WTC11 (cell line): ENCODE data around the gene RAB13. TPM values are rescaled to one million over a fixed set of nuclear protein-coding genes. Genes with fewer than 3 reads are reported as not detected.
A peak's percentile ranks its signal among the peaks of the same experiment; 100 is the strongest.

Experiments used
- ATF2 ChIP-seq: sonication (generic); formaldehyde crosslinking; IDR thresholded peaks from 2 replicates; pipeline ENCODE4 v1.8.1; 2022; ENCODE audit warnings: low read depth, missing genetic modification reagents, borderline replicate concordance
- CREB1 ChIP-seq: sonication (generic); formaldehyde crosslinking; IDR thresholded peaks from 2 replicates; pipeline ENCODE4 v1.8.0; 2023; ENCODE audit warnings: mild to moderate bottlenecking, missing genetic modification reagents
- E2F1 ChIP-seq: sonication (generic); formaldehyde crosslinking; IDR thresholded peaks from 2 replicates; pipeline ENCODE4 v1.8.0; 2022; ENCODE audit warnings: mild to moderate bottlenecking, missing genetic modification reagents
- E2F4 ChIP-seq: sonication (generic); formaldehyde crosslinking; IDR thresholded peaks from 2 replicates; pipeline ENCODE4 v1.8.1; 2022; ENCODE audit warnings: low read depth, mild to moderate bottlenecking, moderate library complexity, missing genetic modification reagents, borderline replicate concordance
- ELF4 ChIP-seq: sonication (generic); formaldehyde crosslinking; IDR thresholded peaks from 2 replicates; pipeline ENCODE4 v1.8.1; 2022; ENCODE audit warnings: low read depth, mild to moderate bottlenecking, moderate library complexity, missing genetic modification reagents
- GABPB1 ChIP-seq: sonication (generic); formaldehyde crosslinking; IDR thresholded peaks from 2 replicates; pipeline ENCODE4 v1.8.1; 2023; ENCODE audit warnings: mild to moderate bottlenecking, missing genetic modification reagents
- GRHL2 ChIP-seq: fragments of 250-450 bp; sonication (Bioruptor Pico); IDR thresholded peaks from 2 replicates; pipeline ENCODE4 v1.8.0; 2022; ENCODE audit warnings: mild to moderate bottlenecking, moderate library complexity; ENCODE audit not compliant: insufficient replicate concordance, severe bottlenecking
- GTF2I ChIP-seq: fragments of 250-450 bp; sonication (Bioruptor Pico); conservative IDR thresholded peaks from 2 replicates; pipeline ENCODE4 v1.4.0; 2021; ENCODE audit warnings: mild to moderate bottlenecking
- MYBL2 ChIP-seq: sonication (generic); formaldehyde crosslinking; IDR thresholded peaks from 2 replicates; pipeline ENCODE4 v1.8.1; 2023; ENCODE audit warnings: mild to moderate bottlenecking, moderate library complexity, missing genetic modification reagents
- NFATC4 ChIP-seq: fragments of 250-450 bp; sonication (Bioruptor Pico); IDR thresholded peaks from 2 replicates; pipeline ENCODE4 v1.9.0; 2021; ENCODE audit warnings: mild to moderate bottlenecking
- OVOL2 ChIP-seq: fragments of 250-450 bp; sonication (Bioruptor Pico); IDR thresholded peaks from 2 replicates; pipeline ENCODE4 v1.9.0; 2021; ENCODE audit warnings: mild to moderate bottlenecking, borderline replicate concordance
- PREB ChIP-seq: sonication (generic); formaldehyde crosslinking; IDR thresholded peaks from 2 replicates; pipeline ENCODE4 v1.8.1; 2022; ENCODE audit warnings: mild to moderate bottlenecking, missing genetic modification reagents, moderate library complexity, borderline replicate concordance
- RELA ChIP-seq: sonication (generic); formaldehyde crosslinking; IDR thresholded peaks from 2 replicates; pipeline ENCODE4 v1.8.1; 2022; ENCODE audit warnings: missing genetic modification reagents, mild to moderate bottlenecking, borderline replicate concordance
- TEAD1 ChIP-seq: sonication (generic); formaldehyde crosslinking; IDR thresholded peaks from 2 replicates; pipeline ENCODE4 v1.8.0; 2022; ENCODE audit warnings: mild to moderate bottlenecking, missing genetic modification reagents
- TEAD4 ChIP-seq: sonication (generic); formaldehyde crosslinking; IDR thresholded peaks from 2 replicates; pipeline ENCODE4 v1.8.0; 2022; ENCODE audit warnings: mild to moderate bottlenecking, missing genetic modification reagents
- TP53 ChIP-seq: sonication (generic); formaldehyde crosslinking; IDR thresholded peaks from 2 replicates; pipeline ENCODE4 v1.8.1; 2023; ENCODE audit warnings: mild to moderate bottlenecking, missing genetic modification reagents
- USF2 ChIP-seq: sonication (generic); formaldehyde crosslinking; IDR thresholded peaks from 2 replicates; pipeline ENCODE4 v1.8.1; 2023; ENCODE audit warnings: mild to moderate bottlenecking, missing genetic modification reagents, moderate library complexity
- ZBTB21 ChIP-seq: sonication (generic); formaldehyde crosslinking; IDR thresholded peaks from 2 replicates; pipeline ENCODE4 v1.8.1; 2023; ENCODE audit warnings: mild to moderate bottlenecking, missing genetic modification reagents, borderline replicate concordance
- ZNF138 ChIP-seq: sonication (generic); formaldehyde crosslinking; conservative IDR thresholded peaks from 2 replicates; pipeline ENCODE4 v1.8.1; 2022; ENCODE audit warnings: mild to moderate bottlenecking, moderate library complexity, missing genetic modification reagents
- ZNF219 ChIP-seq: sonication (generic); formaldehyde crosslinking; IDR thresholded peaks from 2 replicates; pipeline ENCODE4 v1.8.0; 2023; ENCODE audit warnings: missing genetic modification reagents, mild to moderate bottlenecking, borderline replicate concordance
- ZNF281 ChIP-seq: sonication (generic); formaldehyde crosslinking; IDR thresholded peaks from 2 replicates; pipeline ENCODE4 v1.8.0; 2023; ENCODE audit warnings: mild to moderate bottlenecking, missing genetic modification reagents
- ZNF423 ChIP-seq: fragments of 250-450 bp; sonication (Bioruptor Pico); IDR thresholded peaks from 2 replicates; pipeline ENCODE4 v2.1.2; 2022; ENCODE audit warnings: mild to moderate bottlenecking, moderate library complexity
- ZNF532 ChIP-seq: fragments of 250-450 bp; sonication (Bioruptor Pico); IDR thresholded peaks from 2 replicates; pipeline ENCODE4 v1.9.0; 2021; ENCODE audit warnings: mild to moderate bottlenecking, borderline replicate concordance
- total RNA-seq: library from RNA; stranded (reverse); gene quantifications from 3 replicates; pipeline ENCODE4 v1.2.3, GENCODE V29; 2021

RAB13 gene
- total RNA-seq, 1 experiment from 2014 or later = 126 TPM

GRCh38 chr1:153958111-153958960 lies 27.8 kb downstream of the RAB13 start, which contains the start of gene CRTC2 (continued):
- TF ChIP-seq ZNF138 (CRISPR knock-in tag) = no peak
- TF ChIP-seq TEAD1 (CRISPR knock-in tag) = no peak; the same call in 1 of the 2 replicates
- TF ChIP-seq MYBL2 = no peak
- peak; percentile 20; the same call in 1 of the 2 replicates for TF ChIP-seq USF2
- peak; percentile 83 for TF ChIP-seq ZNF532 (CRISPR knock-in tag)
- no peak for TF ChIP-seq OVOL2 (CRISPR knock-in tag)
- TF ChIP-seq ZNF219 (CRISPR knock-in tag) = no peak; the same call in 1 of the 2 replicates
- TF ChIP-seq GABPB1 (CRISPR knock-in tag) = peak; percentile 86
- no peak for TF ChIP-seq E2F4 (CRISPR knock-in tag)
- no peak for TF ChIP-seq CREB1 (CRISPR knock-in tag)
- no peak for TF ChIP-seq GRHL2
- no peak for TF ChIP-seq ZNF281 (CRISPR knock-in tag)
- TF ChIP-seq ELF4 = no peak
- TF ChIP-seq ATF2 (CRISPR knock-in tag) = no peak
- no peak for TF ChIP-seq E2F1 (CRISPR knock-in tag)
- TF ChIP-seq TEAD4 (CRISPR knock-in tag) = peak; percentile 31; the same call in 1 of the 2 replicates
- peak; percentile 63; the same call in 1 of the 2 replicates for TF ChIP-seq RELA (CRISPR knock-in tag)
- TF ChIP-seq TP53 (CRISPR knock-in tag) = no peak
- no peak for TF ChIP-seq ZBTB21 (CRISPR knock-in tag)
- TF ChIP-seq GTF2I (CRISPR knock-in tag) = no peak
- TF ChIP-seq NFATC4 = peak; percentile 56; the same call in 1 of the 2 replicates
- TF ChIP-seq PREB (CRISPR knock-in tag) = no peak
- TF ChIP-seq ZNF423 (CRISPR knock-in tag) = no peak
